ENCODE measurements around the gene MPDU1.

- TF ChIP-seq CTCF (IDR thresholded peaks at IDR 0.05), result no peak
- no peak for TF ChIP-seq POLR2A (IDR thresholded peaks at IDR 0.05)
- peak in 1 of 2 donors; percentile 40 for TF ChIP-seq POLR2AphosphoS5 (IDR thresholded peaks at IDR 0.05; ENCODE audit: insufficient read depth in 1 of 2, low read depth in 1 of 2)
Observed at GRCh38 chr17:7590743-7591142, 7.1 kb downstream of the MPDU1 start.

All from vagina (tissue), 2 donors.